ENCODE data around the gene POMGNT1. TPM values are rescaled to one million over a fixed set of nuclear protein-coding genes. Genes with fewer than 3 reads are reported as not detected.

Gene POMGNT1
- total and polyA plus RNA-seq, 2 of the 13 experiments (the other 11 are each of a cell fraction or from before 2014, with no cell fraction given) = 33.9 to 46.8 TPM

GRCh38 chr1:46246548-46247435, 48.6 kb upstream of the POMGNT1 start (continued):
- TF ChIP-seq KIAA2018 (CRISPR knock-in tag; IDR thresholded peaks at IDR 0.05; ENCODE audit: borderline replicate concordance) = no peak
- no peak for TF ChIP-seq NFE2 (CRISPR knock-in tag; IDR thresholded peaks at IDR 0.05)
- no peak for TF ChIP-seq REXO4 (CRISPR knock-in tag; IDR thresholded peaks at IDR 0.05; ENCODE audit: borderline replicate concordance)
- no peak for TF ChIP-seq ZFP36L2 (CRISPR knock-in tag; IDR thresholded peaks at IDR 0.05)
- TF ChIP-seq KMT2B (CRISPR knock-in tag; IDR thresholded peaks at IDR 0.05) = no peak; the same call in 1 of the 2 replicates
- no peak for TF ChIP-seq ZBTB49 (CRISPR knock-in tag; IDR thresholded peaks at IDR 0.05; ENCODE audit: borderline replicate concordance)
- no peak for TF ChIP-seq STAT6 (CRISPR knock-in tag; IDR thresholded peaks at IDR 0.05; ENCODE audit: borderline replicate concordance)
- no peak for TF ChIP-seq ZFP36 (IDR thresholded peaks at IDR 0.05; ENCODE audit: borderline replicate concordance, low read depth, low read length, partially characterized antibody)
- no peak for TF ChIP-seq ZNF30 (CRISPR knock-in tag; IDR thresholded peaks at IDR 0.05)
- TF ChIP-seq ZNF616 (CRISPR knock-in tag; IDR thresholded peaks at IDR 0.05; ENCODE audit: low read depth) = no peak
- TF ChIP-seq ZNF709 (CRISPR knock-in tag; IDR thresholded peaks at IDR 0.05) = no peak
- no peak for TF ChIP-seq TMF1 (CRISPR knock-in tag; IDR thresholded peaks at IDR 0.05; ENCODE audit: low read depth)
- TF ChIP-seq ESRRA (CRISPR knock-in tag; IDR thresholded peaks at IDR 0.05; ENCODE audit: low read depth) = no peak
- no peak for TF ChIP-seq TBX3 (IDR thresholded peaks at IDR 0.05; ENCODE audit: borderline replicate concordance)

Data from HepG2 (cell line).